Heart left ventricle (tissue), 13 donors: ENCODE measurements around the gene PRKAR1B.

Experiments used
- POLR2A ChIP-seq, 2 donors: fragments of 450-650 bp; IDR thresholded peaks; one replicate each; pipeline ENCODE4 v1.6.1; 2017; ENCODE audit warnings: antibody characterized with exemption in 2 of 2, mild to moderate bottlenecking in 2 of 2, moderate library complexity in 2 of 2
- TF ChIP-seq, protein P1 (sequence below), 12 donors: fragments of 200-600 bp; sonication (generic) in 4 of 12; IDR thresholded peaks; one replicate each; pipeline versions ENCODE4 v1.5.0 to v1.8.0; 2018 to 2022; ENCODE audit warnings: antibody characterized with exemption in 12 of 12, mild to moderate bottlenecking in 5 of 12
- donor health status: ischemic (EF 13 %, LVEDD 7.1; RV severe dilation, severe dysfunction).
- donor health status: DM: no; HTN: yes; CAD: no.
- donor health status: DM: no; HTN: no; CAD: no.
- donor health status: ischemic (EF 25% LVEDD 6.9; RV normal size, moderate dysfunction).
- donor health status: ischemic (EF 25% LVEDD 5.7; RV mildly dilated, moderate dysfunction).
- donor health status: ischemic (EF 35%, LVEDD 5.7; RV mildly dilated, moderate dysfunction).
- donor health status: nonischemic (EF 11% LVEDD 7.7; RV severe dilation, severe dysfunction).
- donor health status: DM: yes; HTN: yes; CAD: no.
- donor health status: PGD.
- donor health status: ischemic (EF 29% LVEDD 5.4; RV normal size, mild dysfunction).
- donor health status: nonischemic (EF 23%, LVEDD 6.1; RV moderate dilation, normal function).

DNA sequence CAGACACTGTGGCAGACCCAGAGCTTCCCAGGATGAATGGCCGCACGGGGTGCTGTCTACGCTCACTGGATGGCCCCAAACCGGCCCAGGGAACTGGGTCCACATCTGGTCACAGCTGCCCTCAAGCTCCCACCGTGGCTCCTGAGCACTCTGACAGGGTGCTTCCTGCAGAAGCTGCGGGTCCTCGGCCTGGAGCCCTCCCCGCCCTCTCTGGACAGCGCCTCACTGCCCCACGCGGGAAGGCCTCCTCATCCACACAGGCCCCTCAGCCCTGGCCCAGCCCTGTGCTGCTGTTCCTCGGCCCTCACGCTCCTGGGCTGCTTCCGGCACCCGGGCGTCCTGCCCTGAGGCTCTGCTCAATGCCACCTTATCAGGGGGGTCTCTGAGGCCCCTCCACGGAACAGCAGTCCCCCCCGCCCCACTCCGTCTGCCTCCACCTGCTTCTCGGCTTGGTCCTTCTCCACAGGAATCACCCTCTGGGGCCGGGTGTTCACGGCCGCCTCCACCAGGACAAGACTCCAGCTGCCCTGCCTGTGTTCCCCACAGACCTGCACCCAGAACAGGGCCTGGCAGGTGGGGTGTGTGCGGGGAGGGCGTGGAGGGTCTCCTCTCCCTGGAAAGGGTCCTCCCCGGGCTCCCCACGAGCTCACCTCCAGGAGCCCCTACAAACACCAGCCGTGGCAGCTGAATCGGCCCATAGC is 132.0 kb downstream of the PRKAR1B start:
- TF ChIP-seq, protein P1, sequence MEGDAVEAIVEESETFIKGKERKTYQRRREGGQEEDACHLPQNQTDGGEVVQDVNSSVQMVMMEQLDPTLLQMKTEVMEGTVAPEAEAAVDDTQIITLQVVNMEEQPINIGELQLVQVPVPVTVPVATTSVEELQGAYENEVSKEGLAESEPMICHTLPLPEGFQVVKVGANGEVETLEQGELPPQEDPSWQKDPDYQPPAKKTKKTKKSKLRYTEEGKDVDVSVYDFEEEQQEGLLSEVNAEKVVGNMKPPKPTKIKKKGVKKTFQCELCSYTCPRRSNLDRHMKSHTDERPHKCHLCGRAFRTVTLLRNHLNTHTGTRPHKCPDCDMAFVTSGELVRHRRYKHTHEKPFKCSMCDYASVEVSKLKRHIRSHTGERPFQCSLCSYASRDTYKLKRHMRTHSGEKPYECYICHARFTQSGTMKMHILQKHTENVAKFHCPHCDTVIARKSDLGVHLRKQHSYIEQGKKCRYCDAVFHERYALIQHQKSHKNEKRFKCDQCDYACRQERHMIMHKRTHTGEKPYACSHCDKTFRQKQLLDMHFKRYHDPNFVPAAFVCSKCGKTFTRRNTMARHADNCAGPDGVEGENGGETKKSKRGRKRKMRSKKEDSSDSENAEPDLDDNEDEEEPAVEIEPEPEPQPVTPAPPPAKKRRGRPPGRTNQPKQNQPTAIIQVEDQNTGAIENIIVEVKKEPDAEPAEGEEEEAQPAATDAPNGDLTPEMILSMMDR (IDR thresholded peaks at IDR 0.05), result no peak
- TF ChIP-seq POLR2A (IDR thresholded peaks at IDR 0.05), result no peak
